Sigmoid colon (tissue), 4 donors: ENCODE results near the gene TBXA2R.

Source experiments
- CTCF ChIP-seq, 4 experiments: fragments of 450-650 bp in 3 of 4; fragments of 200-600 bp in 1 of 4; IDR thresholded peaks; one replicate each; pipeline ENCODE4 v1.5.1; 2016 to 2019; ENCODE audit warnings: antibody characterized with exemption in 4 of 4, mild to moderate bottlenecking in 3 of 4, moderate library complexity in 2 of 4
- EP300 ChIP-seq, 4 donors: sonication (generic); formaldehyde crosslinking; IDR thresholded peaks; one replicate each; pipeline ENCODE4 v1.6.1; 2017; ENCODE audit warnings: antibody characterized with exemption in 4 of 4
- POLR2A ChIP-seq, 2 donors: fragments of 450-650 bp; IDR thresholded peaks; one replicate each; pipeline ENCODE4 v1.6.1; 2016; ENCODE audit warnings: antibody characterized with exemption in 2 of 2, mild to moderate bottlenecking in 2 of 2, moderate library complexity in 2 of 2
- POLR2AphosphoS5 ChIP-seq, 4 donors: sonication (generic); formaldehyde crosslinking; IDR thresholded peaks; one replicate each; pipeline ENCODE4 v1.6.1; 2017; ENCODE audit warnings: antibody characterized with exemption in 4 of 4

- TF ChIP-seq CTCF (IDR thresholded peaks at IDR 0.05), result no peak
- no peak for TF ChIP-seq POLR2A (IDR thresholded peaks at IDR 0.05)
- TF ChIP-seq POLR2AphosphoS5 (IDR thresholded peaks at IDR 0.05), result no peak
- TF ChIP-seq EP300 (IDR thresholded peaks at IDR 0.05), result no peak
These were observed 32.8 kb upstream of the TBXA2R start for GRCh38 chr19:3639479-3639878.
